Measurements from ENCODE around the gene KCNS3. TPM values are rescaled to one million over a fixed set of nuclear protein-coding genes. Genes with fewer than 3 reads are reported as not detected.

The KCNS3 gene, protein sequence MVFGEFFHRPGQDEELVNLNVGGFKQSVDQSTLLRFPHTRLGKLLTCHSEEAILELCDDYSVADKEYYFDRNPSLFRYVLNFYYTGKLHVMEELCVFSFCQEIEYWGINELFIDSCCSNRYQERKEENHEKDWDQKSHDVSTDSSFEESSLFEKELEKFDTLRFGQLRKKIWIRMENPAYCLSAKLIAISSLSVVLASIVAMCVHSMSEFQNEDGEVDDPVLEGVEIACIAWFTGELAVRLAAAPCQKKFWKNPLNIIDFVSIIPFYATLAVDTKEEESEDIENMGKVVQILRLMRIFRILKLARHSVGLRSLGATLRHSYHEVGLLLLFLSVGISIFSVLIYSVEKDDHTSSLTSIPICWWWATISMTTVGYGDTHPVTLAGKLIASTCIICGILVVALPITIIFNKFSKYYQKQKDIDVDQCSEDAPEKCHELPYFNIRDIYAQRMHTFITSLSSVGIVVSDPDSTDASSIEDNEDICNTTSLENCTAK
- total RNA-seq (ENCODE audit: low replicate concordance) = 10.0 and 15.0 TPM in 2 replicates

DNA sequence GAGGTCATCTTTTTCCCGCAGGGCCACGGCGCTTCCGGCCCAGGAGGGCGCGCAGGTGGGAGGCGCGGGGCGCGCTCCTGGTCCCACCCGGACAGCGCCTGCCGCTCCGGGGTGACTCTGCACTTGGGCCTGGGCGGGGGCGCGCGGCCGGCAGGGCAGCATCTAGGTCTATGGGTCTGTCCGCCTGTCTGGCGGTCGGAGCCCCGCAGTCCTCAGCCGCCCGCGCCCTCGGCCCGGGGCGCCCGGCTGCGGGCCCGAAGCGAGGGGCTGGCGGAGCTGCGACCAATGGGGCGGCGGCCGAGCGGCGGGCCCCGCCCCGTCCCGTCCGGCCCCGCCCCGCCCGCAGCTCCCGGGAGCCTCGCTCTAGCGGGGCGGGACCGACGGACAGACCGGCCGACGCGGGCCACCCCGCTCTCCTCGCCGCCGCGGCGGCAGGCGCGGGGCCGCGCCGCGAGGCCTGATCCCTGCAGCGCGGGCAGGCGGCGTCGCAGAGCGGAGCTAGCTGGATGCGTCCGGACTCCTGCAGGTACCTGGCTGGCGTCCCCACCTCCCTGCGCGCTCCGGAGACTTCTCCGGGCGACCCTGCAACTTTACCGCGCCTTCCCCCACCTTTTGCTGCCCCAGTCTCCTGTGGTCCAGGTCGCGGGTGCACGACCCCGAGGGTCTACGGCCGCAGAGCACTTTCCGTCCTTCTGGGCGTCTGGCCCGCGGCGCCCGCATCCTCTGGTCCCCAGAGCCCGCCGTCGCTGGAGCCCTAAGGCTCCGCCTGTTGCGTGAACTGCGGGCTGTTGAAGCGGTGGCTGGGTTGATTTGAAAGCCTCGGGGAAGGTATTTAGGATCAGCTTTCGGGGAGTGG lies at the start of gene KCNS3:
KCNS3 (plus strand) TSS at position 387 of the 856 bp plus-strand sequence. CDS start 52,342 bp downstream, outside the sequence.
- Mint-ChIP-seq H3K27me3 (ENCODE audit: insufficient read depth, low read depth) (peaks cover 53% of the 10 kb centered on the region), H3K4me3 (peak within 1 kb of the TSS; percentile 90), H3K36me3 (no peaks in the 10 kb centered on the region), H3K4me1 (peaks cover 11% of the 10 kb centered on the region), H3K9me3 (peaks cover 2% of the 10 kb centered on the region), H3K27ac (no peak within 1 kb of the TSS)
- H3K79me2 ChIP-seq (ENCODE audit: low read depth) = no peaks in the 10 kb centered on the region
- no peak within 1 kb of the TSS for H3K27ac ChIP-seq
- peak within 1 kb of the TSS; percentile 97 for H2AFZ ChIP-seq (replicated peaks)
- H3K9me3 ChIP-seq (ENCODE audit: low read depth) = no peaks in the 10 kb centered on the region
- H3F3A ChIP-seq (ENCODE audit: low read depth) = peaks cover 14% of the 10 kb centered on the region
- peak within 1 kb of the TSS; percentile 92 for H3K4me3 ChIP-seq
- peaks cover 3% of the 10 kb centered on the region for H3K4me1 ChIP-seq
- peak; percentile 88 for DNase-seq (ENCODE audit: low spot score)
- H3K36me3 ChIP-seq = no peaks in the 10 kb centered on the region
- peaks cover 60% of the 10 kb centered on the region for H3K27me3 ChIP-seq
- H3K9ac ChIP-seq = peak within 1 kb of the TSS; percentile 36
- H4K20me1 ChIP-seq (ENCODE audit: low read depth) = peaks cover 7% of the 10 kb centered on the region
- H3K4me2 ChIP-seq = peak within 1 kb of the TSS; percentile 91
- TF ChIP-seq, protein P1, sequence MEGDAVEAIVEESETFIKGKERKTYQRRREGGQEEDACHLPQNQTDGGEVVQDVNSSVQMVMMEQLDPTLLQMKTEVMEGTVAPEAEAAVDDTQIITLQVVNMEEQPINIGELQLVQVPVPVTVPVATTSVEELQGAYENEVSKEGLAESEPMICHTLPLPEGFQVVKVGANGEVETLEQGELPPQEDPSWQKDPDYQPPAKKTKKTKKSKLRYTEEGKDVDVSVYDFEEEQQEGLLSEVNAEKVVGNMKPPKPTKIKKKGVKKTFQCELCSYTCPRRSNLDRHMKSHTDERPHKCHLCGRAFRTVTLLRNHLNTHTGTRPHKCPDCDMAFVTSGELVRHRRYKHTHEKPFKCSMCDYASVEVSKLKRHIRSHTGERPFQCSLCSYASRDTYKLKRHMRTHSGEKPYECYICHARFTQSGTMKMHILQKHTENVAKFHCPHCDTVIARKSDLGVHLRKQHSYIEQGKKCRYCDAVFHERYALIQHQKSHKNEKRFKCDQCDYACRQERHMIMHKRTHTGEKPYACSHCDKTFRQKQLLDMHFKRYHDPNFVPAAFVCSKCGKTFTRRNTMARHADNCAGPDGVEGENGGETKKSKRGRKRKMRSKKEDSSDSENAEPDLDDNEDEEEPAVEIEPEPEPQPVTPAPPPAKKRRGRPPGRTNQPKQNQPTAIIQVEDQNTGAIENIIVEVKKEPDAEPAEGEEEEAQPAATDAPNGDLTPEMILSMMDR (IDR thresholded peaks at IDR 0.05) = no peak
- TF ChIP-seq EZH2 (IDR thresholded peaks at IDR 0.05) (peak; percentile 56), EZH2phosphoT487 (IDR thresholded peaks at IDR 0.05) (peak; percentile 17)

DNA sequence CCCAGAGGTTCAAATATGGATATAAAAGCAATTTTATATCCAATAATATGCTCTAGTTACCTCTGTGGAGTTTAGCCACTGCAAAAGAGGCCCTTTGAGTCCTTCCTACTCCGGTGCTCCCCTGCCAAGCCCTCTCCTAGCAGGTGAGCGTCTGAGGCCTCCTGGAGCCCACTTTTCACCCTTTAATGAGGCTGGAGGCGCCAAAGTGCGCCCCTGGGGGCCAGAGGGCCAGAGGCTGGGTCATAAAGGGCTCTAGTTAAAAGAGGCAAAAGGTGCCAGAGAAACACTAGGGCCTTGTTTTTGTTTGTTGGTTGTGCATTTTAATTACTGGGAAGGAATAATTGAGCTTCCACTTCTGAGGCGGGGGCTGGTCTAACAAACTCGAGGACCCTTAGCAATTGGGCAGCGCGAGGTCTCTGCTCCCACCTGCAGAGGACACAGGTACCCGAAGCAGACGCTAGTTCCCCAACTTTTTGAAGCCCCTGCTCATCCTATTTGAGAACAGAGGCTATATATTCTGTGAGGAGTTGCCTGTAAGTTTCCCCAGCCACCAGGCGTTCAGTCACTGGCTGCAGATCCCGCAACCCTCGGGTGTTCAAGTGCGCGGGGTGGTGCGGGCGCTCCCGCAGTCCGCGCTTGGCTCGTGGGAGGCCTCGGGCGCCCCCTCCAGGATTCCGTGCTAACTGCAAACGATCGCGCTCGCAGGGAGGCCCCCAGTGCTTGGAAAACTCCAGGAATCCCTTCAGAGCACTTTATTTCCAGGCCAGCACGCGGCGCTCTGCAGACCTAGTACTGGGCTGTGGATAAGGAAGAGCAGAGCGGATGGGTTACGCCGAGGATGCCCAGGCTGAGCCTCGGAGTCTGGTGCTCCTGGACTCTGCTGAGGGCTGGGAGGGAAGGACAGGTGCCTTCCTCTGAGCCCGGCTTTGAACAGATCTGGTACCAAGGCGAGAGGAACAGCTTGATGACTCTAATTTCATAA lies 48.1 kb upstream of the KCNS3 start:
- peaks cover 3% of the 10 kb centered on the region for H3K9me3 Mint-ChIP-seq

More for the DNA sequence above, 48.1 kb upstream of the KCNS3 start:
- Histone ChIP-seq H3K4me2 (peak overlapping the region; percentile 65), H3K4me1 (peaks cover 21% of the 10 kb centered on the region), H3K9ac (no peak overlapping the region), H3K79me2 (ENCODE audit: low read depth) (no peaks in the 10 kb centered on the region), H4K20me1 (ENCODE audit: low read depth) (peaks cover 10% of the 10 kb centered on the region), H3K27ac (no peak overlapping the region), H3K9me3 (ENCODE audit: low read depth) (no peaks in the 10 kb centered on the region), H3K36me3 (no peaks in the 10 kb centered on the region), H3K27me3 (peaks cover 42% of the 10 kb centered on the region), H3K4me3 (peak overlapping the region; percentile 21), H3F3A (ENCODE audit: low read depth) (peaks cover 27% of the 10 kb centered on the region), H2AFZ (replicated peaks) (peak overlapping the region; percentile 69)
- Mint-ChIP-seq H3K4me1 (peaks cover 14% of the 10 kb centered on the region), H3K27ac (no peak overlapping the region), H3K4me3 (peak overlapping the region; percentile 50), H3K27me3 (ENCODE audit: insufficient read depth, low read depth) (peaks cover 26% of the 10 kb centered on the region), H3K36me3 (no peaks in the 10 kb centered on the region)
- DNase-seq (ENCODE audit: low spot score) = peak; percentile 93
- peak; percentile 43 for TF ChIP-seq EZH2 (IDR thresholded peaks at IDR 0.05)
- no peak for TF ChIP-seq EZH2phosphoT487 (IDR thresholded peaks at IDR 0.05)
- TF ChIP-seq, protein P1 (IDR thresholded peaks at IDR 0.05) = peak; percentile 98

All from neural progenitor cell (in vitro differentiated cells).